Measurements from ENCODE around the gene LYSMD2. TPM values are rescaled to one million over a fixed set of nuclear protein-coding genes. Genes with fewer than 3 reads are reported as not detected.
A peak's percentile ranks its signal among the peaks of the same experiment; 100 is the strongest.

The LYSMD2 gene
- total RNA-seq, 8 experiments from 2014 or later: 1.5 to 9.6 (median 4.3) TPM

GRCh38 chr15:51766341-51766740 lies 28.9 kb upstream of the LYSMD2 start:
- Histone ChIP-seq H3K4me3 (no peak overlapping the region), H3K27ac (no peak overlapping the region), H3K4me1 (replicated peaks in 1 of 2) (no peaks in the 10 kb centered on the region)
- 80 to 100% (median 86%) methylated on average over 1 of the region's 1 CpG; no CpG with 5 or more reads in 3 of the 10 experiments for WGBS, 10 experiments
- ATAC-seq (replicated peaks in 6 of 8): no peak
- in situ Hi-C loops (cut with MboI; ENCODE audit: low pct_unique_long_range_greater_than_20kb in 2 of 9, low sequenced_read_pairs in 9 of 9, unreplicated experiment in 9 of 9): loop anchor here in 3 of 9 experiments (10.0 to 25.0 kb wide), 2 partner anchors 104 to 112 kb away; no protein-coding TSS in a partner anchor

- in situ Hi-C loops (cut with MboI; ENCODE audit: low pct_unique_long_range_greater_than_20kb in 2 of 9, low sequenced_read_pairs in 9 of 9, unreplicated experiment in 9 of 9): loop anchor here in 3 of 9 experiments (10.0 to 25.0 kb wide), 2 partner anchors 103 to 111 kb away; no protein-coding TSS in a partner anchor
- peak in 5 of 8 experiments; percentile 47 to 78 (median 54) for ATAC-seq (replicated peaks in 6 of 8)
- Histone ChIP-seq H3K27ac (no peak overlapping the region), H3K4me3 (no peak overlapping the region), H3K4me1 (replicated peaks in 1 of 2) (no peaks in the 10 kb centered on the region)
- 44 to 100% (median 75%) methylated on average over 1 to 7 of the region's 7 CpGs for WGBS, 10 experiments
Observed at GRCh38 chr15:51765751-51766150, 28.3 kb upstream of the LYSMD2 start.

GRCh38 chr15:51760805-51761204 lies 23.4 kb upstream of the LYSMD2 start:
- WGBS, 10 experiments: 43 to 100% (median 71%) methylated on average over 1 to 3 of the region's 3 CpGs
- in situ Hi-C loops (cut with MboI; ENCODE audit: low pct_unique_long_range_greater_than_20kb in 2 of 9, low sequenced_read_pairs in 9 of 9, unreplicated experiment in 9 of 9): loop anchor here in 3 of 9 experiments (10.0 to 25.0 kb wide), 2 partner anchors 99 to 106 kb away; no protein-coding TSS in a partner anchor
- Histone ChIP-seq H3K4me3 (no peak overlapping the region), H3K4me1 (replicated peaks in 1 of 2) (no peaks in the 10 kb centered on the region), H3K27ac (no peak overlapping the region)
- no peak for ATAC-seq (replicated peaks in 6 of 8)

- in situ Hi-C loops (cut with MboI; ENCODE audit: low pct_unique_long_range_greater_than_20kb in 2 of 9, low sequenced_read_pairs in 9 of 9, unreplicated experiment in 9 of 9): loop anchor here in 3 of 9 experiments (10.0 to 25.0 kb wide), 2 partner anchors 97 to 105 kb away; no protein-coding TSS in a partner anchor
- H3K4me3 ChIP-seq: no peak overlapping the region
- WGBS, 10 experiments: 5 to 100% (median 69%) methylated on average over 1 to 3 of the region's 3 CpGs; no CpG with 5 or more reads in 1 of the 10 experiments
- H3K4me1 ChIP-seq (replicated peaks in 1 of 2): no peaks in the 10 kb centered on the region
- H3K27ac ChIP-seq: no peak overlapping the region
- ATAC-seq (replicated peaks in 6 of 8): peak in 3 of 8 experiments; percentile 29 to 56 (median 33)
Observed at GRCh38 chr15:51759557-51760070, 22.2 kb upstream of the LYSMD2 start.

GRCh38 chr15:51758645-51759044 lies 21.2 kb upstream of the LYSMD2 start:
- ATAC-seq (replicated peaks in 6 of 8): no peak
- 0 to 77% (median 17%) methylated on average over 1 of the region's 1 CpG; no CpG with 5 or more reads in 5 of the 10 experiments for WGBS, 10 experiments

GRCh38 chr15:51757450-51757849 lies 20.0 kb upstream of the LYSMD2 start:
- peaks cover 0 to 6% of the 10 kb centered on the region in 2 donors for H3K4me1 ChIP-seq (replicated peaks in 1 of 2)
- ATAC-seq (replicated peaks in 6 of 8): peak in 1 of 8 experiments; percentile 79
- no peak overlapping the region for H3K27ac ChIP-seq
- no peak overlapping the region for H3K4me3 ChIP-seq
- in situ Hi-C loops (cut with MboI; ENCODE audit: low pct_unique_long_range_greater_than_20kb in 2 of 9, low sequenced_read_pairs in 9 of 9, unreplicated experiment in 9 of 9): loop anchor here in 2 of 9 experiments (25.0 kb wide), 1 partner anchor 95 kb away; no protein-coding TSS in a partner anchor
- 0 to 100% (median 100%) methylated on average over 1 to 2 of the region's 2 CpGs; no CpG with 5 or more reads in 5 of the 10 experiments for WGBS, 10 experiments

More at GRCh38 chr15:51758645-51759044, 21.2 kb upstream of the LYSMD2 start:
- Histone ChIP-seq H3K27ac (no peak overlapping the region), H3K4me1 (replicated peaks in 1 of 2) (no peaks in the 10 kb centered on the region), H3K4me3 (no peak overlapping the region)
- in situ Hi-C loops (cut with MboI; ENCODE audit: low pct_unique_long_range_greater_than_20kb in 2 of 9, low sequenced_read_pairs in 9 of 9, unreplicated experiment in 9 of 9): loop anchor here in 2 of 9 experiments (25.0 kb wide), 1 partner anchor 96 kb away; no protein-coding TSS in a partner anchor

- WGBS, 10 experiments: 50 to 100% (median 92%) methylated on average over 1 to 3 of the region's 4 CpGs; no CpG with 5 or more reads in 2 of the 10 experiments
- no peak for ATAC-seq (replicated peaks in 6 of 8)
- Histone ChIP-seq H3K4me1 (replicated peaks in 1 of 2) (peaks cover 0 to 6% of the 10 kb centered on the region in 2 donors), H3K27ac (no peak overlapping the region), H3K4me3 (no peak overlapping the region)
- in situ Hi-C loops (cut with MboI; ENCODE audit: low pct_unique_long_range_greater_than_20kb in 2 of 9, low sequenced_read_pairs in 9 of 9, unreplicated experiment in 9 of 9): loop anchor here in 2 of 9 experiments (25.0 kb wide), 1 partner anchor 94 kb away; no protein-coding TSS in a partner anchor
Observed at GRCh38 chr15:51756482-51756881, 19.0 kb upstream of the LYSMD2 start.

- WGBS, 10 experiments: 50 to 100% (median 83%) methylated on average over 1 to 4 of the region's 4 CpGs; no CpG with 5 or more reads in 1 of the 10 experiments
- in situ Hi-C loops (cut with MboI; ENCODE audit: low pct_unique_long_range_greater_than_20kb in 2 of 9, low sequenced_read_pairs in 9 of 9, unreplicated experiment in 9 of 9): loop anchor here in 2 of 9 experiments (25.0 kb wide), 1 partner anchor 93 kb away; no protein-coding TSS in a partner anchor
- H3K4me3 ChIP-seq: no peak overlapping the region
- no peak for ATAC-seq (replicated peaks in 6 of 8)
- peaks cover 0 to 6% of the 10 kb centered on the region in 2 donors for H3K4me1 ChIP-seq (replicated peaks in 1 of 2)
- H3K27ac ChIP-seq: no peak overlapping the region
Observed at GRCh38 chr15:51755790-51756189, 18.3 kb upstream of the LYSMD2 start.

GRCh38 chr15:51754267-51754666 lies 16.8 kb upstream of the LYSMD2 start:
- WGBS, 10 experiments: 57 to 100% (median 77%) methylated on average over 1 to 2 of the region's 2 CpGs
- H3K4me1 ChIP-seq (replicated peaks in 1 of 2): peaks cover 0 to 6% of the 10 kb centered on the region in 2 donors
- in situ Hi-C loops (cut with MboI; ENCODE audit: low pct_unique_long_range_greater_than_20kb in 2 of 9, low sequenced_read_pairs in 9 of 9, unreplicated experiment in 9 of 9): loop anchor here in 2 of 9 experiments (25.0 kb wide), 1 partner anchor 92 kb away; no protein-coding TSS in a partner anchor
- H3K27ac ChIP-seq: no peak overlapping the region
- no peak for ATAC-seq (replicated peaks in 6 of 8)
- no peak overlapping the region for H3K4me3 ChIP-seq

- ATAC-seq (replicated peaks in 6 of 8): no peak
- H3K4me3 ChIP-seq: peak overlapping the region in 4 of 5 donors; percentile 71 to 96 (median 86)
- H3K27ac ChIP-seq: no peak overlapping the region
- in situ Hi-C loops (cut with MboI; ENCODE audit: low pct_unique_long_range_greater_than_20kb in 2 of 9, low sequenced_read_pairs in 9 of 9, unreplicated experiment in 9 of 9): loop anchor here in 2 of 9 experiments (25.0 kb wide), 1 partner anchor 91 kb away; no protein-coding TSS in a partner anchor
- H3K4me1 ChIP-seq (replicated peaks in 1 of 2): peaks cover 0 to 6% of the 10 kb centered on the region in 2 donors
- WGBS, 10 experiments: 56 to 100% (median 86%) methylated on average over 2 to 5 of the region's 5 CpGs; no CpG with 5 or more reads in 3 of the 10 experiments
Observed at GRCh38 chr15:51752888-51753287, 15.4 kb upstream of the LYSMD2 start.

GRCh38 chr15:51751697-51752683 lies 14.5 kb upstream of the LYSMD2 start:
- Histone ChIP-seq H3K4me3 (peak overlapping the region; percentile 71 to 96 (median 84)), H3K4me1 (replicated peaks in 1 of 2) (peaks cover 0 to 6% of the 10 kb centered on the region in 2 donors), H3K27ac (peak overlapping the region; percentile 8 to 33)
- ATAC-seq (replicated peaks in 6 of 8): peak; percentile 72 to 78 (median 76)
- in situ Hi-C loops (cut with MboI; ENCODE audit: low pct_unique_long_range_greater_than_20kb in 2 of 9, low sequenced_read_pairs in 9 of 9, unreplicated experiment in 9 of 9): loop anchor here in 2 of 9 experiments (25.0 kb wide), 1 partner anchor 90 kb away; no protein-coding TSS in a partner anchor
- 0 to 14% (median 4%) methylated on average over 1 to 17 of the region's 71 CpGs; no CpG with 5 or more reads in 1 of the 10 experiments for WGBS, 10 experiments
